Activated T-cell treated with anti-CD3 and anti-CD28 coated beads, Interleukin-2, amount 50 U/mL, for 48 hours (primary cell): ENCODE measurements around the gene COPE.

Experiments
- DNase-seq, 2 experiments: peaks; one replicate each; pipeline ENCODE4 v3.0.0-alpha.2; 2020

COPE gene

GRCh38 chr19:18893587-18894253 lies 25.5 kb downstream of the COPE start:
- DNase-seq = no peak

- DNase-seq = no peak
Measured at GRCh38 chr19:18889949-18890745, 29.0 kb downstream of the COPE start.

- no peak for DNase-seq
Measured at GRCh38 chr19:18886972-18887371, 32.2 kb downstream of the COPE start.

GRCh38 chr19:18883526-18884304 lies 35.5 kb downstream of the COPE start:
- DNase-seq = no peak

GRCh38 chr19:18881491-18881890 lies 37.7 kb downstream of the COPE start:
- DNase-seq = no peak

GRCh38 chr19:18879579-18880373 lies 39.4 kb downstream of the COPE start:
- peak; percentile 59 to 66 for DNase-seq

GRCh38 chr19:18878858-18879578 lies 40.2 kb downstream of the COPE start:
- no peak for DNase-seq

GRCh38 chr19:18878058-18878797 lies 41.0 kb downstream of the COPE start:
- DNase-seq = no peak

- DNase-seq = no peak
Measured at GRCh38 chr19:18876865-18877264, 42.3 kb downstream of the COPE start.

- no peak for DNase-seq
Measured at GRCh38 chr19:18875726-18876125, 43.5 kb downstream of the COPE start.

GRCh38 chr19:18871543-18871942 lies 47.6 kb downstream of the COPE start:
- DNase-seq = no peak

- no peak for DNase-seq
Measured at GRCh38 chr19:18870531-18871172, 48.5 kb downstream of the COPE start.

GRCh38 chr19:18869781-18870530 lies 49.2 kb downstream of the COPE start:
- no peak for DNase-seq

- DNase-seq = no peak
Measured at GRCh38 chr19:18869023-18869618, 50.1 kb downstream of the COPE start.

GRCh38 chr19:18868380-18869022 lies 50.7 kb downstream of the COPE start:
- no peak for DNase-seq

- no peak for DNase-seq
Measured at GRCh38 chr19:18867751-18868150, 51.4 kb downstream of the COPE start.

- DNase-seq = no peak
Measured at GRCh38 chr19:18867199-18867598, 52.0 kb downstream of the COPE start.

- no peak for DNase-seq
Measured at GRCh38 chr19:18866800-18867123, 52.4 kb downstream of the COPE start.
